Vein endothelial cell (primary cell): ENCODE results near the gene TEX12. TPM values are rescaled to one million over a fixed set of nuclear protein-coding genes. Genes with fewer than 3 reads are reported as not detected.

Experiments used
- small RNA-seq: library from RNA; depleted of rRNA; stranded (forward); fragments of <200 nt; gene quantifications from one replicate; pipeline ENCODE3, GENCODE V24; 2012
- total RNA-seq: library from RNA; depleted of rRNA; stranded (reverse); fragments of >200 nt; gene quantifications from 2 replicates; pipeline ENCODE4 v1.2.3, GENCODE V29; 2012

The TEX12 gene
- total RNA-seq, result 0.29 and 0.65 TPM in 2 replicates

GRCh38 chr11:112167145-112167544 is at the start of gene TEX12:
TSS of gene TEX12 (plus strand) at chr11:112167372. CDS start at chr11:112169269, 1,897 bp downstream.

GRCh38 chr11:112163875-112164685 is 3.1 kb upstream of the TEX12 start, which contains the start of gene IL18:
TSS of gene IL18 (minus strand) at chr11:112164094. CDS start at chr11:112155053, 9,041 bp downstream.

DNA sequence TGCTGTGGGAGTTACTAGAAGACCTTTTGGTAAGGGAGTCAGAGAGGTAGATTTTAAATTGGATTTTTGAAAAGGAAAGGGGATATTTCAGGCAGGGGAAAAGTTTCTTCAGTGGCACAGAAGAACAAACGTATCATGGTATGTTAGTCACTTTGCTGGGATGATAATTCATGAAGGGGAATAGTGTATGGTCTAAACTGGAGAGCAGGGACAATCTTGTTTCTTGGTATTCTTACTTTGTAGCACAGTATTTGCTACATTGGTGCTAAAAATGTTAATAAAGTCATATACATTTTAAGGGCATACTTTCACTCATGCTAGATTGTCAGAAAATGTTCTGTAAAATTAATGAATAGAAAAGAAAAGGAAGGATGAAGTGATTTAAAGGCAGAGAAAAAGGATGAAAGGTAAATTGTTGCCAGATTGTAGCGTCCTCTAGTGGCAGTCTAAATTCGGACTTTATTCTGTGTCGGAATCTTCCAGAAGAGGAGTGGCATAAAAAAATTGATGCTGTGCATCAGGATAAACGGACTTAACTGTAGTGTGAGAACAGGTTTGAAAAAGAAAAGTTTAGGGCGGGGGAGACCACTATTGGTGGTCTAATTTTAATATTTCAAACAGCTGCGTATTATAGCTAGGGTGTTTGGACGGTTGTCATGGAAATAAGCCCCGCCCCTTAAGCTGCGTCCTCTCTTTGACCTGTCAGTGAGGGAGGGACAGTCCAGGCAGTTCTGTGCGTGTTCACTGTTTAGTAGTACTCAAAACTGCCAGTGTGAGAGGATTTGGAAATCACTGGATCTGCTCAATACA is 7.8 kb downstream of the TEX12 start, which contains the start of gene BCO2:
Gene BCO2, plus strand, starts transcription at position 724 of the 810 bp plus-strand sequence. CDS start 90 bp downstream, outside the sequence.

Small RNA genes within 50 kb of the gene (small RNA-seq; reads per million reads assigned to genes)
- not detected for gene MRPS36P4

Other genes starting within 250 kb of the TEX12 start
- 0.65 TPM in 1 of 2 replicates, not detected in the other for gene C11orf52, start 248.5 kb upstream of the TEX12 start, total RNA-seq
- gene DIXDC1, start 230.0 kb upstream of the TEX12 start, total RNA-seq, result 39.2 and 45.1 TPM in 2 replicates
- gene DLAT, start 142.0 kb upstream of the TEX12 start, total RNA-seq, result 34.6 and 49.5 TPM in 2 replicates
- 1.7 and 2.6 TPM in 2 replicates for gene PIH1D2, start 93.4 kb upstream of the TEX12 start, total RNA-seq
- gene NKAPD1, start 93.1 kb upstream of the TEX12 start, total RNA-seq, result 16.0 and 19.8 TPM in 2 replicates
- gene TIMM8B, start 80.6 kb upstream of the TEX12 start, total RNA-seq, result 53.9 and 55.1 TPM in 2 replicates
- 84.5 and 114 TPM in 2 replicates for gene SDHD, start 80.5 kb upstream of the TEX12 start, total RNA-seq
- gene IL18, start 3.3 kb upstream of the TEX12 start, total RNA-seq, result 0.19 TPM in 1 of 2 replicates, not detected in the other
- 1.1 and 1.3 TPM in 2 replicates for gene BCO2, start 8.1 kb downstream of the TEX12 start, total RNA-seq
- gene PTS, start 59.1 kb downstream of the TEX12 start, total RNA-seq, result 23.5 and 37.3 TPM in 2 replicates
- gene PLET1, start 93.5 kb downstream of the TEX12 start, total RNA-seq, result not detected in 2 replicates